Spleen (tissue), 11 donors: ENCODE data around the gene TTLL8. TPM values are rescaled to one million over a fixed set of nuclear protein-coding genes. Genes with fewer than 3 reads are reported as not detected.
A peak's percentile ranks its signal among the peaks of the same experiment; 100 is the strongest.

Experiments used
- DNase-seq: peaks from one replicate; pipeline ENCODE4 v3.0.0-alpha.2; 2020
- H3K27ac ChIP-seq, 8 donors: fragments of 200-600 bp; sonication (generic) in 7 of 8; 1 replicate in 4 of 8; 2 replicates in 4 of 8; pipeline versions ENCODE4 v1.5.0 to v1.8.0; 2016 to 2021; ENCODE audit warnings: inconsistent platforms in 4 of 8, mild to moderate bottlenecking in 4 of 8, moderate library complexity in 1 of 8
- H3K27me3 ChIP-seq, 7 donors: fragments of 200-600 bp; sonication (generic) in 6 of 7; replicated peaks in 1 of 7; 1 replicate in 4 of 7; 2 replicates in 3 of 7; pipeline versions ENCODE4 v1.5.0 to v1.8.0; 2016 to 2021; ENCODE audit warnings: inconsistent platforms in 3 of 7, mild to moderate bottlenecking in 1 of 7
- H3K36me3 ChIP-seq, 6 donors: fragments of 200-600 bp; sonication (generic) in 5 of 6; 1 replicate in 4 of 6; 2 replicates in 2 of 6; pipeline versions ENCODE4 v1.5.0 to v1.8.0; 2016 to 2021; ENCODE audit warnings: inconsistent platforms in 2 of 6
- H3K4me1 ChIP-seq, 6 donors: fragments of 200-600 bp; sonication (generic) in 5 of 6; 1 replicate in 3 of 6; 2 replicates in 3 of 6; pipeline versions ENCODE4 v1.5.0 to v1.8.0; 2016 to 2021; ENCODE audit warnings: inconsistent platforms in 3 of 6
- H3K4me3 ChIP-seq, 8 donors: fragments of 200-600 bp; sonication (generic) in 7 of 8; 1 replicate in 4 of 8; 2 replicates in 4 of 8; pipeline versions ENCODE4 v1.5.0 to v1.8.0; 2016 to 2021; ENCODE audit warnings: inconsistent platforms in 4 of 8, mild to moderate bottlenecking in 4 of 8, moderate library complexity in 2 of 8
- H3K9me3 ChIP-seq, 8 donors: fragments of 200-600 bp; sonication (generic) in 7 of 8; 1 replicate in 4 of 8; 2 replicates in 4 of 8; pipeline versions ENCODE4 v1.5.0 to v1.8.0; 2016 to 2021; ENCODE audit warnings: inconsistent platforms in 4 of 8
- POLR2A ChIP-seq, 3 donors: fragments of 450-650 bp; IDR thresholded peaks; one replicate each; pipeline ENCODE4 v1.5.1; 2017; ENCODE audit warnings: antibody characterized with exemption in 3 of 3, mild to moderate bottlenecking in 1 of 3
- POLR2AphosphoS5 ChIP-seq, 3 donors: sonication (generic); formaldehyde crosslinking; IDR thresholded peaks; one replicate each; pipeline ENCODE4 v1.5.1; 2017; ENCODE audit warnings: antibody characterized with exemption in 3 of 3
- WGBS, 5 donors: extraction: QIAGEN DNeasy Blood & Tissue Kit in 3 of 5; methylation state at CpG; one replicate each; pipeline versions ENCODE4 v1.1.5 to v1.1.7; 2013 to 2018; 5-methylcytosine and 5-hydroxymethylcytosine counted together
- intact Hi-C: fragments of 100-400 bp; cut with DNase I; formaldehyde crosslinking; loops from one replicate; pipeline ENCODE4 v1.15.0; 2023; ENCODE audit warnings: low total_unique reads
- polyA plus RNA-seq, 3 donors: library from polyadenylated mRNA; stranded (reverse); fragments of 200-250 nt; gene quantifications; one replicate each; pipeline ENCODE4 v1.2.1, GENCODE V29; 2013
- total RNA-seq, 7 donors: library from RNA; depleted of rRNA in 3 of 7; stranded (reverse); fragments of >200 nt in 3 of 7; fragmentation: NEBNext Ultra II Directional in 4 of 7; extraction: Animal tissue kit (Norgen Biotek cat#: 25700) in 4 of 7; gene quantifications; one replicate each; pipeline versions ENCODE4 v1.1.0 to v1.2.1, GENCODE V29; 2016 to 2021
- TF ChIP-seq, protein P1 (sequence below), 11 experiments: fragments of 200-600 bp in 7 of 11; fragments of 450-650 bp in 4 of 11; sonication (generic) in 4 of 11; IDR thresholded peaks in 8 of 11; conservative IDR thresholded peaks in 3 of 11; 1 replicate in 7 of 11; 2 replicates in 4 of 11; pipeline versions ENCODE4 v1.4.0 to v1.8.0; 2016 to 2021; ENCODE audit warnings: antibody characterized with exemption in 11 of 11, inconsistent platforms in 4 of 11, mild to moderate bottlenecking in 1 of 11
- donor health status: healthy with polysubstance abuse.
- donor health status: DM: no; HTN: no; CAD: no; lungs with moderate emphysema.
- donor health status: DM: no; HTN: no; CAD: no.
- donor health status: Bipolar disorder and iron deficiency.
- donor health status: healthy.
- donor health status: DM: no; HTN: no; CAD: no.
- donor health status: DM: yes; HTN: yes; CAD: no.

TTLL8 gene
- total and polyA plus RNA-seq, 10 donors: not detected

DNA sequence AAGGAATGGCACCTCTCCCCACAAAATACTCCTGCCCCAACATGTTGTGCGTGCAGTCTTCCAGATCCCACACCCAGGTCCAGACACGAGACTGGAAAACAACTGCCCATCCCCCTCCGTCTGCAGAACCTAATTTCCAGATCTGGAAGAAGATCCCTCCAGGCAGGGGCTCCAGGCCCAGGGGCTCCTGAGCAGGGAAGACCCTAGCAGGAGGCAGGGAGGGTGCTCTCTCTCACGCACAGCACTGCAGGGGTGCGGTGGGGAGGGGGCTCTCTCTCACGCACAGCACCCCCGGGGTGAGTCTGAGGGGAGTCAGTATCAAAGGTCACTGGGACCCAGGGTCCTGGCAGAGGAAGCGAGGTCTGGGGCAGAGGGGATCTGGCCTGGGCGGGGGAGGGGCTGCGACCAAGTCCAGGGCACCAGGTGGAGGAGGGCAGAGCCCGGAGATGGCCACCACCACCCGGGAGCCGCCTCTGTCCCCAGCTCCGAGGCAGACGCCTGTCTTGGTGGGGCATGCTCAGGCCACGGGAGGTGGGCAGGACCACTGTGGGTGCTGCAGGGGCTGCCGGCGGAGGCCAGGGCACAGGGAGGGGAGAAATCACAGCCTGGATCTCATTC, 25.5 kb upstream of the TTLL8 start:
- WGBS, 5 donors: 65 to 86% (median 72%) methylated on average over 6 to 18 of the region's 18 CpGs
- TF ChIP-seq POLR2A (IDR thresholded peaks at IDR 0.05): no peak
- TF ChIP-seq, protein P1, sequence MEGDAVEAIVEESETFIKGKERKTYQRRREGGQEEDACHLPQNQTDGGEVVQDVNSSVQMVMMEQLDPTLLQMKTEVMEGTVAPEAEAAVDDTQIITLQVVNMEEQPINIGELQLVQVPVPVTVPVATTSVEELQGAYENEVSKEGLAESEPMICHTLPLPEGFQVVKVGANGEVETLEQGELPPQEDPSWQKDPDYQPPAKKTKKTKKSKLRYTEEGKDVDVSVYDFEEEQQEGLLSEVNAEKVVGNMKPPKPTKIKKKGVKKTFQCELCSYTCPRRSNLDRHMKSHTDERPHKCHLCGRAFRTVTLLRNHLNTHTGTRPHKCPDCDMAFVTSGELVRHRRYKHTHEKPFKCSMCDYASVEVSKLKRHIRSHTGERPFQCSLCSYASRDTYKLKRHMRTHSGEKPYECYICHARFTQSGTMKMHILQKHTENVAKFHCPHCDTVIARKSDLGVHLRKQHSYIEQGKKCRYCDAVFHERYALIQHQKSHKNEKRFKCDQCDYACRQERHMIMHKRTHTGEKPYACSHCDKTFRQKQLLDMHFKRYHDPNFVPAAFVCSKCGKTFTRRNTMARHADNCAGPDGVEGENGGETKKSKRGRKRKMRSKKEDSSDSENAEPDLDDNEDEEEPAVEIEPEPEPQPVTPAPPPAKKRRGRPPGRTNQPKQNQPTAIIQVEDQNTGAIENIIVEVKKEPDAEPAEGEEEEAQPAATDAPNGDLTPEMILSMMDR (IDR thresholded peaks at IDR 0.05 in 8 of 11, conservative IDR thresholded peaks at IDR 0.05 in 3 of 11): no peak
- no peak for TF ChIP-seq POLR2AphosphoS5 (IDR thresholded peaks at IDR 0.05)
- Histone ChIP-seq H3K36me3 (no peaks in the 10 kb centered on the region), H3K4me3 (no peak overlapping the region), H3K4me1 (peaks cover 0 to 14% (median 0%) of the 10 kb centered on the region in 6 donors), H3K27ac (no peak overlapping the region), H3K27me3 (peaks cover 0 to 56% (median 6%) of the 10 kb centered on the region in 7 donors), H3K9me3 (peaks cover 0 to 17% (median 3%) of the 10 kb centered on the region in 8 donors)
- intact Hi-C loops: no loop called here
- peak; percentile 66 for DNase-seq

DNA sequence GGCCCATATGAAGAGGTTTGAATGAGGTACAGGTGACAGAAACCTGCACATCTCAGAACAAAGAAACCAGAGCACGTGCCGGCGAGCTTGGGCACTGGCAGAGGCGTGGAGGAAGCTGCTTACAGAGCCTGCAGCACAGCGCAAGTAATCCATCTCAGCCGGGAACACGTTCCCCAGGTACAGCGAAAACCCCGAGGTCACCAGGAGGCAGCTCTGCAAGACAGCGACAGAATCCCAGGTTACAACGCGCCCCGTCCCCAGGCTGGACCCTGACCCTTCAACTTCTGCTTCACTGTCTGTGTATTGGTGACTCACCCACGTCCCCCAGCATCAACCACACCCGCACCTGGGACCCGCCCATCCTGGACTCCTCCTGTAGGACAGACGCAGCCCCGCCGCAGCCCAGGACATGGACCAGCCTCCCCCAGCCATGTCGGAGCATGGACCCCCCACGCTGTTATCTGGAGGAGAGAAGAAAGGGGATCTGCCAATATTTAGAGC, 24.9 kb upstream of the TTLL8 start:
- TF ChIP-seq POLR2A (IDR thresholded peaks at IDR 0.05) (no peak), POLR2AphosphoS5 (IDR thresholded peaks at IDR 0.05) (no peak)
- TF ChIP-seq, protein P1 (IDR thresholded peaks at IDR 0.05 in 8 of 11, conservative IDR thresholded peaks at IDR 0.05 in 3 of 11): no peak
- Histone ChIP-seq H3K27ac (no peak overlapping the region), H3K36me3 (no peaks in the 10 kb centered on the region), H3K27me3 (peaks cover 0 to 51% (median 3%) of the 10 kb centered on the region in 7 donors), H3K9me3 (peaks cover 0 to 17% (median 3%) of the 10 kb centered on the region in 8 donors), H3K4me1 (peaks cover 0 to 14% (median 0%) of the 10 kb centered on the region in 6 donors), H3K4me3 (no peak overlapping the region)
- 81 to 90% (median 84%) methylated on average over 14 to 21 of the region's 21 CpGs for WGBS, 5 donors
- peak; percentile 63 for DNase-seq
- intact Hi-C loops: no loop called here

DNA sequence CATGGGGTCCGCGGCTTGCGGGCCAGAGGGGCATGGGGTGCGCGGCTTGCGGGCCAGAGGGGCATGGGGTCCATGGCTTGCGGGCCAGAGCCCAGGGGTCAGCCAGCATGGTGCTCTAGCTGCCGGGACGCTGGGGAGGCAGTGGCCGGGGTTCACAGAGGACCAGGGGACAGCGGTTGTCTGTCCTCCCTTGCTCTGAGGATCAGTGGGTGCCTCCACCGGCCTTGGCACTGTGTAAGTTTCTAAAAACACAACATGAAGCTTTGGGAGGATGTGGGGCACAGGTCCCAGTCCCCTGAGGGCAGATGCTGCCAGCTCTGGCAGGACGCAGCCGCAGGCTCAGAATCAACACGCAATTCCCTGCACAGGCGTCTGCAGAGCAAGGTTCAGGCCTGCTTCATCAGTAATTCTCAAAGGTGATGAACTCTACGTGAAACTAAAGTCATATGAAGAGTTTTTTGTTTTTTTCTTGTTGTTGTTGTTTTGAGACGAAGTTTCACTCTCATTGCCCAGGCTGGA, 24.2 kb upstream of the TTLL8 start:
- TF ChIP-seq POLR2AphosphoS5 (IDR thresholded peaks at IDR 0.05) (no peak), POLR2A (IDR thresholded peaks at IDR 0.05) (no peak)
- TF ChIP-seq, protein P1 (IDR thresholded peaks at IDR 0.05 in 8 of 11, conservative IDR thresholded peaks at IDR 0.05 in 3 of 11): no peak
- WGBS, 5 donors: 84 to 90% (median 86%) methylated on average over 15 to 18 of the region's 18 CpGs
- no peak overlapping the region for H3K4me3 ChIP-seq

More for the DNA sequence above, 24.2 kb upstream of the TTLL8 start:
- peak; percentile 54 for DNase-seq
- Histone ChIP-seq H3K36me3 (peaks cover 0 to 2% (median 0%) of the 10 kb centered on the region in 6 donors), H3K27me3 (peaks cover 0 to 44% (median 3%) of the 10 kb centered on the region in 7 donors), H3K9me3 (peaks cover 0 to 9% (median 2%) of the 10 kb centered on the region in 8 donors), H3K4me1 (peaks cover 0 to 14% (median 0%) of the 10 kb centered on the region in 6 donors), H3K27ac (no peak overlapping the region)
- intact Hi-C loops: no loop called here
